Cerebellar cortex (tissue), 1 donor: ENCODE data around the gene PARK7.

Experiments used
- DNase-seq: peaks from one replicate; pipeline ENCODE4 v3.0.0-alpha.2; 2015; ENCODE audit warnings: low spot score

PARK7 gene

DNA sequence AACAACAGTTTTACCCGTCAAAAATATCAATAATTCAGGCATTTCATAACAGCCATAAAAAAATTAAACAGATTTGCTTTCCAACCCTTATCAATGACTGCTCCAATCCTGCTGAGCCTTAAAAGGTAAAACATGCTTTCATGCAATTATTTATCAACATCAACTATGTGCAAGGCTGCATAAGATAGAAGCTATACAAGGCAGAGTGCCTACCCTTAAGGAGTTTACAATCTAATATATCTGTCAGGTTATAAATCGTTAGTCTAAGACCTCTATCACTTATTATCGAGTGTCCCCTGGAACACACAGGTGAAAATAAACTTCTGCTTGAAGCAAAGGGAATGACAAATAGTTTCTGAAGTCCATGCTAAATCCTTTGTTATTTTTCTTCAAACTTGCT is 62.8 kb downstream of the PARK7 start:
- no peak for DNase-seq

GRCh38 chr1:8025061-8025670 is 63.7 kb downstream of the PARK7 start:
- DNase-seq, result no peak

- no peak for DNase-seq
Measured at GRCh38 chr1:8025671-8026144, 64.2 kb downstream of the PARK7 start.

DNA sequence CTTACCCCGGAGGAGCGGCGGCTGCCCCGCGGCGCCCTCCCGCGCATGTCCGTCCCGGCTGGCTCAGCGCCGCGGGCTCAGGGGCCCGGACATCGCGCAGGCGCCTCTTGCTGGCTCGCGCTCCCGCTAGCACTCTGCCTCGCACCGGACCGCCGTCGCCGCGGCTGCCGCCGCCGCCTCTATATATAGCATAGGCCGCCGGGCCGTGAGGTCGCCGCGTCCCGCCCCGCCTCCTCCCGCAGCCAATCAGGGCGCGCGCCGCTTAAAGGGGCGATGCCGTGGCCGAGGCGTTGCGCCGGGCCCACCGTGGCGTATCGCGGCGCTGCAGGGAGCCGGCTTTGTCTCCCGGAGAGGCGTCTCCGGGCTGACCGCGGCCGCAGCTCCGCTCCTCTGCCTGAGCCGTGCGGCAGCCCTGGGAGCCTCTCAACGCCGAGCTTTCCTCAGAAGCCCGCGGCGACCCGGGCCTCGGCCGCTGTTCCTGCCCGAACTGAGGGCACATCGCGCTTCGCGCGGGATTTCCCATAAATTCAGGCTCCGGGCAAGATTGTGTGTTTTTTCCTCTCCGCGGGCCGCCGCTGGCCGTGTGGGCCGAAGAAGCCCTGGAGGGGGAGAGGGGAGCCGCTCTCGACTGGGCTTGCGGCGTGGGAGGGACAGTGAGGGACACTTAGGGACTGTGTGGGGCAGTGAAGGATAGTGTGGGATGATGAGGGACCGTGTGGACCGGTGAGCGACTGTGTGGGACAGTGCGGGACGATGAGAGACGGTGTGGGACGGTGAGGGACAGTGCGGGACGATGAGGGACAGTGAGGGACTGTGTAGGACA is 64.9 kb downstream of the PARK7 start, which contains the start of gene ERRFI1:
Gene ERRFI1, minus strand, starts transcription at position 157 of the 823 bp plus-strand sequence. CDS start 10,690 bp downstream, outside the sequence.
- DNase-seq, result peak; percentile 89

- DNase-seq, result peak; percentile 39
Measured at GRCh38 chr1:8026976-8027747, 65.7 kb downstream of the PARK7 start.

- no peak for DNase-seq
Measured at GRCh38 chr1:8027748-8028570, 66.4 kb downstream of the PARK7 start.

GRCh38 chr1:8028571-8028910 is 67.0 kb downstream of the PARK7 start:
- DNase-seq, result no peak

- DNase-seq, result peak; percentile 63
Measured at GRCh38 chr1:8031176-8031785, 69.8 kb downstream of the PARK7 start.

- DNase-seq, result no peak
Measured at GRCh38 chr1:8032366-8032910, 70.9 kb downstream of the PARK7 start.

- no peak for DNase-seq
Measured at GRCh38 chr1:8033322-8033721, 71.8 kb downstream of the PARK7 start.
